GM19240 (cell line): ENCODE results near the gene SIN3B.
"Not testable (repeated sequence)": the region's sequence is repeated elsewhere in the genome, so short reads cannot be mapped to it uniquely, and the experiment has no call there.

Experiments used
- DNase-seq: peaks from one replicate; pipeline ENCODE4 v3.0.0; 2011; ENCODE audit warnings: low spot score; ENCODE audit not compliant: insufficient read length

Gene SIN3B

GRCh38 chr19:16829010-16829821 lies at the start of gene SIN3B:
Gene SIN3B (plus strand): TSS chr19:16829398. CDS start chr19:16829421, 23 bp downstream.
- DNase-seq: peak; percentile 69

GRCh38 chr19:16779539-16780163 lies 49.5 kb upstream of the SIN3B start:
- DNase-seq: no peak

- no peak for DNase-seq
Measured at GRCh38 chr19:16782719-16783118, 46.5 kb upstream of the SIN3B start.

DNA sequence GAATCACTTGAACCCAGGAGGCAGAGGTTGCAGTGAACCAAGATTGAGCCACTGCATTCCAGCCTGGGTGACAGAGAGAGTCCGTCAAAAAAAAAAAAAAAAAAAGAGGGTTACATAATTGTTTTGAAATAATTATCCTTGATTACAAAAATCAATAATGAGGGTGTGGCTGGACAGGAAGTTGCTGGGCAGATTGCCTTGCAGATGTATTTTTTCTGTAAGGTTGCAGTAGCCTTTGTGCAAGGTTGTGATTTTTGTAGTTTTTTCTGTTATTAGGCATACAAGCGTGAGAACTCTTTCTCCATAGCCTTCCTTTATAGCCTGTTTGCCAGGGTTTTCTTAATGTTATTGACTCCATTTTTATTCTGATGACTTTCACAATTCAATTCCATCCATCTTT lies 40.7 kb upstream of the SIN3B start:
- no peak for DNase-seq

GRCh38 chr19:16789238-16789637 lies 40.0 kb upstream of the SIN3B start:
- no peak for DNase-seq

DNA sequence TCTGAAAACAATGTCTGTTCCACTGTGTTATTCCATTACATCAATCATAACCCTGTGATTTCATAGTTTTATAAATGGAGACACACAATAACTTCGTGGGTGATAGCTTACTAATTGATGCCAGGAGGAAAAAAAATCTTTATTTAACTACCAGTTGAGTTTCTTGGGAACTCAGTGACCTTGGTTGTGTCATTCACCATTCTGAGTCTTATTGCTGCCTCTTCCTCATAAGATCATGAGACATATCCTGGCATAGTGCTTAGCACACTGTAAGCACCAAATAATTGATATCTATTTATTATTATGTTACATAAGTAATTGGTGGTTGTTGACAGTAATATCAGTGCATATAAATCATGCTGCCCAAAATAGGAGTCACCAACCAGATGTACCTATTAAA lies 39.1 kb upstream of the SIN3B start:
- no peak for DNase-seq

GRCh38 chr19:16791942-16792341 lies 37.3 kb upstream of the SIN3B start:
- no peak for DNase-seq

GRCh38 chr19:16794456-16795441 lies 34.4 kb upstream of the SIN3B start:
- no peak for DNase-seq

DNA sequence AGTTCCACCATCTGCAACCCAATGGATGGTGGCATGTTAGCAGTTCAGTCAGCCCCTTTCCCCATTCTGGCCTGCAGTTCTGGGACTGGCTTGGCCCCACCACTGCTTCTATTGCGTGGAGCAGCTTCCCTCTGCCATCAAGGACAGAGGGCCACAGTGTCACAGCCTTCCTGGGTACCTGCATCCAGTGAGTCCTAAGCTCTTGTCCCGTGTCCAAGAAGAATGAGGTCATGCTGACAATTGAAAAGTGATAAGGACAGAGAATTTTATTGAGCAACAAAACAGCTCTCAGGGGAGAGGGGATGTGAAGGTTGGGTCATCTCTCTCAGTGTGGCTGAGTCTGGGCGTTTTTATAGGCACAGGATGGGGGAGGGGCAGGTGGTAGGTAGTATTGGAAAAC lies 33.5 kb upstream of the SIN3B start:
- DNase-seq: no peak

- DNase-seq: no peak
Measured at GRCh38 chr19:16797876-16798275, 31.3 kb upstream of the SIN3B start.

DNA sequence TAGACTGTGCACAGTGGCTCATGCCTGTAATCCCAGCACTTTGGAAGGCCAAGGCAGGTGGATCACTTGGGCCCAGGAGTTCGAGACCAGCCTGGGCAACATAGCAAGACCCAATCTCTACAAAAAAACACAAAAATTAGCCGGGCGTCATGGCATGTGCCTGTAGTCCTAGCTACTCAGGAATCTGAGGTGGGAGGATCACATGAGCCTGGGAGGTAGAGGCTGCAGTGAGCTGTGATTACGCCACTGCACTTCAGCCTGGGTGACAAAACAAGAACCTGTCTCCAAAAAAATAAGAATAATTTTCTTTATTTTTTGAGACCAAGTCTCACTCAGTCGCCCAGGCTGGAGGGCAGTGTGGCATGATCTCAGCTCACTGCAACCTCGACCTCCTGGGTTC lies 30.9 kb upstream of the SIN3B start:
- DNase-seq: not testable (repeated sequence)

GRCh38 chr19:16799740-16800139 lies 29.5 kb upstream of the SIN3B start:
- no peak for DNase-seq

DNA sequence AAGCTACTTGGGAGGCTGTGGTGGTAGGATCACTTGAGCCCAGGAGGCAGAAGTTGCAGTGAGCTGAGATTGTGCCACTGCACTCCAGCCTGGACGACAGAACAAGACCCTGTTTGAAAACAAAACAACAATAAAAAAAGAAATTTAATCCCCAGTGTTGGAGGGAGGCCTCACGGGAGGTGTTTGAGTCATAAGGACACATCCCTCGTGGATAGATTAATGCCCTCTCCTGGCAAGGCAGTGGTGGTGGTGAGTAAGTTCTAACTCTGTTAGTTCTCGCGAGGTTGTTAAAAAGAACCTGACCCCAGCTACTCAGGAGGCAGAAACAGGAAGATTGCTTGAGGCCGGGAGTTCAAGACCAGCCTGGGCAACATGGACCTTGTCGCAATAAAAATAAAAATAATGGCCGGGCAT lies 27.6 kb upstream of the SIN3B start:
- no peak for DNase-seq

GRCh38 chr19:16804176-16804575 lies 25.0 kb upstream of the SIN3B start:
- no peak for DNase-seq

- no peak for DNase-seq
Measured at GRCh38 chr19:16807549-16808284, 21.5 kb upstream of the SIN3B start.

- no peak for DNase-seq
Measured at GRCh38 chr19:16814526-16815100, 14.6 kb upstream of the SIN3B start.

- no peak for DNase-seq
Measured at GRCh38 chr19:16820056-16820455, 9.1 kb upstream of the SIN3B start.

DNA sequence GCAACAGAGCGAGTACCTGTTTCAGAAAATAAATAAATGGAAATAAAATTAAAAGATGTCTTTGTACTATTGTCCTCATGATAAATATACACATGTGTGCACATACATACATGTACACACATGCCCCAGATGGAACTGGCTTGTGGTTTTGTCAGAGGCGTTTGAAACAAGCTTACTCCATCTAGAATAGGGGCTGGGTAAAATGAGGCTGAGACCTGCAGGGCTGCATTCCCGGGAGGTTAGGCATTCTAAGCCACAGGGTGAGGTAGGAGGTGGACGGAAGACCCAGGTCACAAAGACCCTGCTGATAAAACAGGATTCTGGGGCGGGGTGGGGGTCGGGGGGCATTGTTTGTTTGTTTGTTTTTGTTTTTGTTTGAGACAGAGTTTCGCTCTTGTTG lies 8.1 kb upstream of the SIN3B start:
- no peak for DNase-seq

DNA sequence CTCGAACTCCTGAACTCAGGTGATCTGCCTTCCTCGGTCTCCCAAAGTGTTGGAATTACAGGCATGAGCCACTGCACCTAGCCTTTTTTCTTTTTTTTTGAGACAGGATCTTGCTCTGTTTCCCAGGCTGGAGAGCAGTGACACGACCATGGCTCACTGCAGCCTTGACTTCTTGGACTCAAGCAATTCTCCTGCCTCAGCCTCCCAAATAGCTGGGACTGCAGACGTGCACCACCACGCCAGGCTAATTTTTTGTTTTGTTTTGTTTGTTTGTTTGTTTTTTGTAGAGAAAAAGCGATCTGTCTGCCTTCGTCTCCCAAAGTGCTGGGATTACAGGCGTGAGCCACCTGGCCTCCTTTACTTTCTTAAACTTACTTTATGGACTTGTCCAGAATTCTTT lies 6.5 kb upstream of the SIN3B start:
- no peak for DNase-seq

GRCh38 chr19:16824658-16825311 lies 4.4 kb upstream of the SIN3B start:
- no peak for DNase-seq
